Dermis blood vessel endothelial cell (primary cell): ENCODE measurements around the gene TTC9. TPM values are rescaled to one million over a fixed set of nuclear protein-coding genes. Genes with fewer than 3 reads are reported as not detected.
"Not testable (repeated sequence)": the region's sequence is repeated elsewhere in the genome, so short reads cannot be mapped to it uniquely, and the experiment has no call there.

Experiments
- DNase-seq: peaks from one replicate; pipeline ENCODE4 v3.0.0; 2010
- total RNA-seq: library from RNA; depleted of rRNA; stranded (reverse); fragments of >200 nt; gene quantifications from 2 replicates; pipeline ENCODE4 v1.2.3, GENCODE V29; 2014

The TTC9 gene
- total RNA-seq, 1 donor from 2014 or later = 0.34 TPM

DNA sequence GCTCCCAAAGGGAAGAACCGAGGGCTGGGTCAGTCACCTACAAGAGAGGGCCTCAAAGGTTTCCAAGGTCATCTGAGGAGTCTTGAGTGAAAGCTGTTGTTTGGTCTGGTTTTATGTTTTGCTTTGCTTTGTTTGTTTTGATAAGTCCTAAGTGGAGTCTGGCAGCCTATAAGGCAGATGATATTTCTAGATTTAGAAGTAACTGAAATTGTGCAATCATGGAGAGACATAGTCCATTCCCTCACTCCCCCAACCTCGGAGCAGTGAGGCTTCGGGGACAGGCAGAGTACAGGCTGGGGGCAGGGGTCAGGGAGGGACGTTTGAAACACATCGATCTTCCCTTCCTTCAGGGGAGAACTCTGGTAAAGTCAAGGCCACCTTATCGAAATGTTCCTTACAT lies 42.3 kb downstream of the TTC9 start:
- DNase-seq = no peak

DNA sequence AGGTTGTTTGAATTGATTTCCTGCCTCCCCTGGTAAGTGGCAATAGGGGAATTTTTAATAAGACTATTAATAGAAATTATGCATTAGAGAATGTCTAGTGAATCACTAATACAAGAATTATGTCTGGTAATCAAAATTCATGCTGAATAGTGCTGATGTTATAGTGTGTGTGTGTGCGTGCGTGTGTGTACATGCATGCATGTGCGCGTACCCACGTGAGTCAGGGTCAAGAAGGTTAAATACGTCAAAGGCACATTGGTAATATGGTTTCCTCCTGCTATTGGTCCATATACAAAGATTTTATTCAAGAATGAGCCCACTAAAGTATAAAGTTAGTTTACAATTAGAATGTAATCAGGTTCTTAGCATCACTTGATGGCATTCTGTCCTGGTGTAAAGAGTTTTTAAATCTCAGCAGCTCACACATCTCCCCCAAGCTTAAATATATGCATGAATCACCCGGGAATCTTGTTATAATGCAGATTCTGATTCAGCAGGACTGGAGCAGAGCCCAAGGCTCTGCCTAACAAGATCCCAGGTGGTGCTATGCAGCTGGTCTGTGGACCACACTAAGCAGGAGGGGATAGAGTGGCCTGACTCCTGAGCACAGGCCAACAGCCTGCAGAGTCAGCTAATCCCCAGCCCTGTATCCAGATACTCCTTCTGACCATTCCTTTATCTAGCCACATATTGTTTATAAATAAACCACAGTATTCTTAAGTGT lies 43.9 kb downstream of the TTC9 start:
- DNase-seq = no peak

DNA sequence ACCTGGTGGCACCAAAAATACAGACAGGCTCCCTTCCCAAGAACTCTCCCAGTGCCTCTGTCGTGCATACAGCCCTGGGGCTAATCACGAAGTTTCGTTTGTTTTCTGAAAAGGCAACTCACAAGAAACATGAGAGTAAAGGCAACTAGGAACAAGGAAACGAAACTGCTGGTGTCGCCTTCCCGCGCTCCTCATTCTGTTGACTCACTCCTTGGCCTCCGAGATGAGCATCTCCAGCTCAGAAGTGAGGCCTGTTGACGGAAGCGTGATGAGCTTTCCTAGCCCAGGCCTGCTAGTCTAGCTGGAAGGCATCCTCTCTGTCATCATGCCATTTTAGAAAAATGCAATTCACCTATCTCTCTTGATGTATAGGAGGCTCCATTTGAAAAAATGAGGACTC lies 50.5 kb downstream of the TTC9 start:
- DNase-seq = no peak

DNA sequence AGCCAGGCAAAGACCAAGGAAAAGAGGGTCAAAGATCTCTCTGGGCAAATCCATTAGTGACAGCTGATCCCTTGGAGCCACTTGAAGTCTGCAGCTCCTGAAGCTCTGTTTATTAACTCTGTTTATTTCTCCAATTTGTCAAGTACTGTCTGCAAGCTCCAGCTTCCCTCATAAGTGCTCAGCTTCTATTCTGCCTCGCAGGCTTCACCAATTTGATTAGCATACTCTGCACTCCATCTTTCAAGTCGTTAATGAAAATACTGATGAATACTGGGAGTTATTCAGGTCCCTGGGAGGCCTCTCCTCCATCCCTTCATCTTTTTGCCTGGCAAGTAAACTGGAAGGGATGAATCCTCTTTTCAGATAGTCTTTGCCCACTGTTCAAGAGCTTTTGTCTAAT lies 54.3 kb downstream of the TTC9 start:
- DNase-seq = no peak

DNA sequence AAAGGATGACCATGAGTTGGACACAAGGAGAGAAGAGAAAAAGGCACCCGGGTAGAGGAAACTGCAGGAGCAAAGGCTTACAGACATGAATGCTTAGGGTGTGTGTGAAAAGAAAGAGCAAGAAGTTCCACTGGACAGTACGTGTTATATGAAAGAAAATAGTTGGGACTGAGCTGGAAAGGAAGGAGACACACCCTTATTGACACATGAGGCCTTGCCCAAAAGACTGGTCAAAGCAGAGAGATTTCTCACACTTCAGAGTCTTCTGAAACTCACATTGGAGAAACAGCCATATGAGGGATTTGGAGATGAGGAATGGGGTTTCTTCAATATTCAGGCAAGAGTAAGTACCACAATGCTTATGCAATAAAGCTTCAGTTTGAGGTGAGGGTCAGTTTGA lies 56.0 kb downstream of the TTC9 start:
- DNase-seq = no peak

DNA sequence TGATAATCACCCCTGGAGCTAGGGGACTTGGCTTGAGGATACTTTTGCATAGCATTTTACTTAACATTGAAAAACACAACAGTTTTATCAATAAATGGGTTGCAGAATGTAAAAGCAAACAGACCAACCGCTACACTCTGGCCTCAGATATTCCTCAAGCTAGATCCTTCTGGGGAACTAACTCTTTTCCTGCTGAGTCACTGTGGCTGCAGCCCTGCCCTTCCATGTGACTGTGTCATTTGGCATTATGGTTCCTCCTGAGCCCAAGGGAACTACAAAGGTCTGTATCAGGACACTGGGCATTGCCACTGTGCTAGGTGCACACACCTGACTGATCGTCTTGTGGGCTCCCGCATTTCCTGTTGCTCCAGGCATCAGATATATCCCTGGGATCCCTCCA lies 56.6 kb downstream of the TTC9 start:
- peak; percentile 6 for DNase-seq

DNA sequence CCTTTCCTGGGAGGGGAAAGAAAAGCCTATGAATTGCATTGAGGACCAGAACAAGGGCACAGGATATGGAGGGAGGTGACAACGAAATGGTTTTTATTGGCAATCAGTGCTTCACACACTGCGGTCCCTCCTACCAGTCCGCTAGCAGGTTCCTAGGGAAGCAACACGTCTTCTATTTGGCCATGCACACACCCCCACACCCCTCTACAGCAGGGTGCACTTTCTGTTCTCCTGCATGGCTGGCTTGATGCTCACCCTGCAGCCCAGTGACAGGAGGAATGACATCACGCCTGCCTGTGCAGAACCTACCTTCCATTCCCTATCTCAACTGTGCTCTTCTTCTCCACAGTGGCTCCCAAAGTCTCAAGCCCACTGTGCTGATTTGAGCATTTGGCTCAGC lies 57.9 kb downstream of the TTC9 start:
- DNase-seq = no peak

DNA sequence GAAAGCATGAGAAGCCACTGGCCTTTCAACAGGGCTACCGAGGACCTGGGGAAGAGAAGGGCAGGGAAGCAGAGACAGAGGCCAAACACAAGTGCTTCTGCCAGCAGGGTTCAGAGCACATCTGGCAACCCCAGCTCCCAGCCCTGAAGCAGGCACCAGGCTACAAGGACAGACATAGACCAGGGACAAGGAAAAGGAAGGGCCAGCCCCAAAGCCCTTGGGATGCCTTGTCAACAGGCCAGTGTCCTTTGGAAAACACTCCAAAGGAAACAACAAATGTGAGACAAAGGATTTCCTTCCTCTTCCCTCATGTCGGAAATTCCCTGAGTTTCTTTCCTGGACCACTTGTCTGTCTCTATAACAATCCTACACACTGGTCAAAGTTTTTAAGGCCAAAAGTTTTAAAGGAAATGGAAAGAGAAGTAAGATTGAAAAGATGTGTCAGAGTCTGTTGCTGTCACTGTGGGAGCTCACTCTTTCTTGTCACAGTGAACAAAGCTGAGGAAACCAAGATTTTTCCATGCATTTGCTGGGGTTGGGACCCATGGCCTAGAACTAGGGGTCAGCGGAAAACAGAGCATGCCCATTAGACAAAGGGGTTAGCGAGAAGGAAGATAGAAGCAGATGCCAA lies 59.4 kb downstream of the TTC9 start:
- DNase-seq = no peak

DNA sequence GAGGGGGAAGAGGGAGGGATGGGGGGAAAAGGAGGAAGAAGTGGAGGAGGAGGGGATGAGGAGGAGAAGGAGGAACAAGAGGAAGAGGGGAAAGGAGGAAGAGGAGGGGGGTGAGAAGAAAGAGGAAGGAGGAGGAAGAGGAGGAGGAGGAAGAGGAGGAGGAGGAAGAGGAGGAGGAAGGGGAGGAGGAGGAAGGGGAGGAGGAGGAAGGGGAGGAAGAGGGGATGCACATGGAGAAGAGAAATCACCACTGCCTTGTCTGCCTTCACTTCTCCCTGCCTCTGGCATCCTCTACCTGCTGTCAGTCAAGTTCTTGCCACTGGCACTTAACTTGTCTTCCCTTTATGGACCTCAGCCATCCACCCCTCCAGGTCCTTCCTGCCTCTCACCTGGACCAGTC lies 59.9 kb downstream of the TTC9 start:
- DNase-seq = no peak

DNA sequence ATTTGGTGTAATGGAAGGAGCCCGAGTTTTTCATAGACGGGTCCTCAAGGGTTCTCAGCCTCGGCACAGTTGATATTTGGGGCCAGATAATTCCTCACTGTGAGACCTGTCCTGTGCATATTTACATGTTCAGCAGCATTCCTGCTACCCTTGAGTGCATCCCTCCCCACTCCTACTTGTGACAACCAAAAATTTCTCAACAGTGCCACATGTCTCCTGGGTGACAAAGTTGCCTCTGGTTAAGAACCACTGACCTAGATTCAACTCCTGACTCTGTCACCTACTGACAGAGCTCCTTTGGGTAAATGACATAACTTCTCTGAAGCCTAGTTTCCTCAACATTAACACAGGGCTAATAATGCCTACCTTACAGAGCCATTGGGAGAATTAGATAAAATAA lies 60.4 kb downstream of the TTC9 start:
- no peak for DNase-seq

DNA sequence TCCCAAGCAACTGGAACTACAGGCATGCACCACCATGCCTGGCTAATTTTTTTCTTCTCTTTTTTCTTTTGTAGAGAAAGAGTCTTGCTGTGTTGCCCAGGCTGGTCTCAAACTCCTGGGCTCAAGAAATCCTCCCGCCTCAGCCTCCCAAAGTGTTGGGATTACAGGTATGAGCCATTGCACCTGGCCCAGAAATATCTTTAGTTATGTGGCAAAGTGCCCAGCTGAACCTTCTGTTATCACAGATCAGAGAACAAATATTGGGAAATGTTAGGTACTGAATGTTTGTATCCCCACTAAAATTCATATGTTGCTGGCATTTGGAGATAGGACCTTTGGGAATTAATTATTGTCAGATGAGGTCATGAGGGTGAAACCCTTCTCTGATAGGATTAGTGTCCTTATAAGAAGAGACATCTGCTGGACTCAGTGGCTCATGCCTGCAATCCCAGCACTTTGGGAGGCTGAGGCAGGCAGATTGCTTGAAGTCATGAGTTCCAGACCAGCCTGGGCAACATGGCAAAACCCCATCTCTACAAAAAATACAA lies 62.0 kb downstream of the TTC9 start:
- DNase-seq = not testable (repeated sequence)

DNA sequence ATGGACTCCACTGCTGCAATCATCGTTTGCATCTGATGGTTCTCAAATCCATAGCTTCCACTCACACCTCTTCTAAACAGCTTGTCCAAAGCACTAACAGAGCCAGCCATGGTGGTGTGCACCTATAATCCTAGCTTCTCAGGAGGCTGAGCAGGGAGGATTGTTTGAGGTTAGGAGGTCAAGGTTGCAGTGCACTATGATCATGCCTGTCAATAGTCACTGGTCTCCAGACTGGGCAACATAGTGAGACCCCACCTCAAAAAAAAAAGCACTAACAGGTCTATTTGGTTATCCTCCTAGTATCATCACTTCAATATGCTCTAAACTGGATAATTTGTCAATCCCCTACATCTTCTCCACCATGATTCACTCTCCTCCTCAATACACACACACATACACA lies 63.2 kb downstream of the TTC9 start:
- no peak for DNase-seq

DNA sequence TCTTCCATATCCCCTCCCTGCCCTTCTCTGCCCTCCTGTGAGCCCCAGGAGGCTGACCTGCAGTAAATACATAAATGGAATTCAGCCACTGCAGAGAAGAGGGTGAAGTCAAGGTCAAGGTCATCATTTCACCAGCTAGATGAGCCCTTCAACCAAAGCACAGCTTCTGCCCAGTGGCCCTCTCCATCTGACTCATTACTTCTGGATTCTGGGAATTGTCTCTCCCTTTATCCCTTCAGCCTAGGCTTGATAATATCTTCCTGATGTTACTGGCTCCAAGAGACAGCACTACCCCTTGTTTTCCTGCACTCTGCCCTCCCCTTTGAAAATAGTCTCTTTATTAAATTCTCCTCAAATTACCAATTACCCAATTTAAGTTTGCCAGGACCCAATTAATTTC lies 64.5 kb downstream of the TTC9 start:
- DNase-seq = no peak

DNA sequence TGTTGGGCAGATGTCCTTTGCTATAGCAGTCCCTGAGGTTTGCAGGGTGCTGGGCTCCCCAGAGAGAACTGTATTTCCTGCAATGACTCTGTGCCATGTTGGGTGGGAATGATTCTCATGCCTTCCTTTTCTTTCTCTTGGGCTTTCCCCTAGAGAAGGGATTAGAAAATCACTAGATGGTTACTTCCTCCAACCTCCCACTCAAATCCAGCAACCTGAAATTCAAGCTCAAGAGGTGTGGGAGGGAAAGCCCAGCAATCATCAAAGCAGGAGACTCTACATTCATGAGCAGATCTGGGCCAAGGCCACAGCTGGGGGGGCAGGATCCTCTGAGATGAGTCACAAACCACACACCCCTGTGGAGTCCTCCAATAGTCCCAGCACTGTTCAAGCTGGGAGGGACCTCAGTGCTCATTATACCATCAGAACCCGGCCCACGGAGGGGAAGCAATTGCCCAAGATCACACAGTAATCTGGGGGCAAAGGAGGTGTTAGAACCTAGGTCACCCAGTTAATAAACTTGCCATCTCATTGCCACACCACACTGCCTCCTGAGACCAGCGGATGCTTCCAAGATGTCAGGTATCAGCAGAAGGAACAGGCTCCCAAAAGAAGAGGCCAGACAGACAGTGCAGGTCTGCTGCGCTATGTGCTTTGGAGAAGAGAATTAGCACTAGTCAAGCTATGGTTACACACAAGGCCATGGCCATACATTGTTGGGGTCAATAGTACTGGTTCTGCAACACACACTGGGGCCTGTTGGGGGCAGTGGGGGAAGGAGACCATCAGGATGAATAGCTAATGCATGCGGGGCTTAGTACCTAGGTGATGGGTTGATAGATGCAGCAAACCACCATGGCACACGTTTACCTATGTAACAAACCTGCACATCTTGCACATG lies 65.7 kb downstream of the TTC9 start:
- DNase-seq = no peak

DNA sequence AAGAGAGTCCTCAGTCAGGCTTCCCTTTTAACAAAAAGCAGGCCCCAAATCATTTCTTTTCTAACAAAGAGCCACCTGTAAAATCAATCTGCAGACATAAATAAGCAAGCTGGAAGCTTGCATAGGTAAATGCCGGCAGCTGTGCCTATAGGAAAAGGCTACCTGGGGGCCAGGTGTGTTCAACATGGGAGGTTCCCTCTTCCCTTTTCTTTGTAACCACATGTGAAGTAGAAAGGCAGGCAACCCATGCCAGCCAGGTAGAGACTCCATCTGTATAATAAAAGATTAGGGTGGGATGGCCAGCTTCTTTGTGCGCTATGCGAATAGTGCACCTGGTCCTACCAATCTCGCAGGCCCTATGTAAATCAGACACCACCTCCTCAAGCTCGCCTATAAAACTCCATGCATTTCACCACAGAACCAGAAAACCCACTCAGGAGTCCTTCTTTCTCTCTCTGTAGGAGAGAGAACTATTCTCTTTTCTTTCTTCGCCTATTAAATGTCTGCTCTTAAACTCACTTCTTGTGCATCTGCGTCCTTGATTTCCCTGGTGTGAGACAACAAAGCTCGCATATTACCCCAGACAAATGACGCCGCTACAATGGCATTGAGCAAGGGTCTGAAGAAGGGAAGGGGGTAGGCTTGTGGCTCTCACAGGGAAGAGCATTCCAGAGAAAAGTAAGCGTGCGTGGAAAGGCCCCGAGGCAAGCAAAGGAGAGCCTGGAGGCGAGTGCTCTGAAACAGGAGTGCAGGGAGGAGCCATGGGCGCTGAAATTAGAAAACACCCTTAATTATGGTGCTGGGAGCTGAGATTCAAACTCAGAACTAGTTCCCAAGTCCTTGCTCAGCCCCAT lies 67.2 kb downstream of the TTC9 start:
- DNase-seq = no peak

DNA sequence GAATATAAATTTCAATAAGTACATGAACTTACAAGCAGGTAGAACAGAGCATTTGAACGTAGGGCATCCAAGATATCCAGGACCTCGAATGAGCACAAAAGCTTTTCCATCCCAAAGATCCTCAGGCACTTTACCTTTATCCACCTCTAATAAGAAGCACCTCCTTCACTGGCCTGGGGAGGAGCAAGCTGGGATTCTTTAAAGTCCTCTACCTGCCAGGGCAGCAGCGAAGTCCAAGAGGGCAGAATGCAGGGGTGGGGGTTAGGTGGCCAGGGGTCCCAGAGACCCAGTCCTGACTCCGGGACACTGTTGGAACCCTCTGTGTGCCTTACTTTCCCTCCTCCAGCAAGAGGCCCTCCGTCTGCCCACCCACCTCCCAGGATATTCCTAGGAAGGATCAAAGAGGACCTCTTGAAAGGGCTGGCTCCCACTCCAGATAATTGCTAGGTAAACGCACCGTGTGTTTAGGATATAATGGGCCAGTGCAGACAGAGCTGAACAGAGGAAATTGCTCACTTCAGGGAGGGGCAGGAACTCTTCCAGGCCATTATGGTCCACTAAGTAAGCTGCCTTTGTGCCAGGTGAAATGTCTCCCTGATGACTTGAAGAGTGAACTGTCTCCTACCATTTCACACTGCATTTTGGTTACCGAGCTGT lies 68.1 kb downstream of the TTC9 start:
- DNase-seq = no peak

DNA sequence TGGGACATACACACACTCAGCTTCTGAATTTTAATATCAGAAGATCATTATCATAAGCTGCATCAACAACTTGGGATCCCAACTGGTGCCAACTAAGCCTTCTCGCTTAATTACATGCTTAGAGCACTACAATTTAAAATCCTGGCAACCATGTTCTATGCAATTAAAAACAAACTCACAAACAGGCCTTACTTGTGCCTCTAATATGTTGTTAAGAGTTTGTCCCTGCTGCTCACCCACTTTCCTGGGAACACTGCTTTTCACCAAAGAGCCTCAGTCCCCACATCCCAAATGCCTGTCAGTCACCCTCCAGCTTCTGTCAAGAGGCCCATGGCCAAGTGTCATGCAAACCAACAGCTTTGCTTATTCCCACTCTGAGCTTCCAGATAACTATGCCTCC lies 69.7 kb downstream of the TTC9 start:
- no peak for DNase-seq

DNA sequence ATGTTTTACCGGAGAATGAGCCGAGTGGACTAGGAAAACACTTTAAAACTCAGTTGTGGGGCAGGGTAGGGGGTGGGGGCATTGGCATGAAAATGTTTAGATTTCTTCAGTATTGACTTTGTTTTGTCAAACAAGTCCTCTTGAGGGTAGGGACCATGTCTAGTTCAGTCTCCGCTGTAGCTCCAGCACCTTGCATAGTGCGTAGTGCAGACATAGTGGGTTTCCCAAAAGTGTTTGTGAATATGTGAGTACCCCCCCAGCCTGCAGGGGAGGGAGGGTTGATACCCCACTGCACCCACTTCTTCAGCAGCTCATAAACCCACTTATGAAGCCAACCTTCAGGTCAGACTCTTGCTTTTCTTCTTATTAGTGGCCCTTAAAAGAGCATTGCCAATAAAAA lies 71.4 kb downstream of the TTC9 start:
- no peak for DNase-seq

DNA sequence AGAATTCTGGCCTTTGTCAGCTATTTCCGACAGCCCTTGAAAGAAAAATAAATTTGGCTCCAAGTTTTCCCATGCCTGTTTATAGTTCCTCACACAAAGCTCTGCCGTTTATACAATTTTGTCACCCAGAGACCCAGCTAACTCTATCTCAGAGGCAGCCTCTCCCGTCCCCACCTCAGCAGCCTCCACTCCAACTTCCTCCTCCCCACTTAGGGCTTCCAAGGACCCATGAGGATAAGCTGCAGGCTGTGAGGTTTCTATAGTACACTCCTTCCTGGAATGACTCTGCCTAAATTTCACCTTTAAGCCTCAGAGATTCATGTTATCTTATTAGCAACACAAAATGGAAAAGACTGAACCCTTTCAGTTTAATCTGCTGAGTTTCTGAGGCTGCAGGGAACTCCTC lies 71.8 kb downstream of the TTC9 start:
- no peak for DNase-seq

DNA sequence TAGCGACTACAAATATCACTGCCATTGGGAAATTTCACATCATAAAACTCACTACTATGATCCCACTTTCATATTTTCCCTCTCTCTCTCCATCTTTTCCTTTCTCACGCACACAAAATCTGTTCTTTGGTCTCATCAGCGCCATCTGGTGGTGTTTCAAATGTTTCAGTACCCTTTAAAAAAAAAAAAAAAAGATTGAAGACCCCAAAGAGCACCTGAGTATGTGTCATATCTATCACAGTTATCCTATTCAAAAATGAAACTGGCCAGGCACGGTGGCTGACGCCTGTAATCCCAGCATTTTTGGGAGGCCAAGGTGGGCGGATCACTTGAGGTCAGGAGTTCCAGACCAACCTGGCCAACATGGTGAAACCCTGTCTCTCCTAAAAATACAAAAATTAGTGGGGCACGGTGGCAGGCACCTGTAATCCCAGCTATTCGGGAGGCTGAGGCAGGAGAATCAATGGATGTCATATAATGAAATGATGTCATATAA lies 72.4 kb downstream of the TTC9 start:
- DNase-seq = peak; percentile 76

DNA sequence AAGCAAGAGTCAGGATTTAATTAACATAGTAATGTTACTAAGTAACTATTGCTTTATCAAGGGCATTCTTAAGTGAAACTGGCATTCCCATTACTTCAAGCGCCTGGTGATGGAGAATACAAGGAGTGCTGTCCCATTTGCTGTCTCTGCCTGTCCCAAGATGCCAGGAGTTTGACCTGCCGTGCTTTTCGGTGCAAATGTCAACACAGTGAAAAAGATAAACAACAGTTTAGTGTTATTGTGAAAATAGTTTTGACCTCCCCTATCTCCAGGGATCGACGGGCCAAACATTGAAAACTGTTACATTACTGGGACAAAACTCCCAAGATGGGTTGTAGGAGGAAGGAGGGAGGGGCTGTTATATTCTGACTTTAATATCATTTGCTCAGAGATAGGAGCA lies 74.8 kb downstream of the TTC9 start:
- no peak for DNase-seq

DNA sequence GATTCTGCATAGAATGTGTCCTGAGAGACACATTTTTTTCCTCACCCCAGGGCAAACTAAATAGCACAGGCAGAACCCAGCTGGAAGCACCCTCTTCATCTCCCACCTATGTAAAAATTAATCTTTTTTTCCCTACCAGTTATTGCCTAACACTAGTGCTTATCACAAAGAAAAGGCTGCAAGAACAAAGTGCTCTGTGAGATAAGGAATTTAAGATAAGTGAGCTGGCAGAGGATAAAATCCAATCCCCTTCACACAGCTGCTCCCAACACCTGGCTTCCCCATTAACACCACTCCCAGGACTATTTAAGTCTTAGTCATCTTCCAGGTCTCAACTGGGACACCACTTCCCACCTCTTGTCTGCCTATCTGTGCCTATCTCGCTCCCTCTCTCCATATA lies 75.2 kb downstream of the TTC9 start:
- DNase-seq = no peak
